Mucosa of gallbladder (tissue), 1 donor: ENCODE data around the gene AQP12B. TPM values are rescaled to one million over a fixed set of nuclear protein-coding genes. Genes with fewer than 3 reads are reported as not detected.

ENCODE experiments used
- DNase-seq: peaks from one replicate; pipeline ENCODE4 v3.0.0-alpha.2; 2020; ENCODE audit warnings: low spot score
- total RNA-seq: library from RNA; stranded (reverse); gene quantifications from one replicate; pipeline ENCODE4 v1.2.1, GENCODE V29; 2021
- donor health status: DM: no; HTN: no; CAD: no.

AQP12B gene
- total RNA-seq, 1 donor from 2014 or later = not detected

- no peak for DNase-seq
These were observed 35.2 kb upstream of the AQP12B start for GRCh38 chr2:240717681-240718581.

GRCh38 chr2:240717181-240717641, 34.5 kb upstream of the AQP12B start:
- no peak for DNase-seq

- no peak for DNase-seq
These were observed 33.6 kb upstream of the AQP12B start for GRCh38 chr2:240716130-240716798.

GRCh38 chr2:240714747-240715725, 32.4 kb upstream of the AQP12B start:
- no peak for DNase-seq

GRCh38 chr2:240713928-240714746, 31.5 kb upstream of the AQP12B start:
- DNase-seq = no peak

- no peak for DNase-seq
These were observed 30.6 kb upstream of the AQP12B start for GRCh38 chr2:240713071-240713927.

GRCh38 chr2:240712121-240712520, 29.4 kb upstream of the AQP12B start:
- DNase-seq = no peak

- DNase-seq = no peak
These were observed 29.0 kb upstream of the AQP12B start for GRCh38 chr2:240711701-240712100.

GRCh38 chr2:240711296-240711695, 28.6 kb upstream of the AQP12B start:
- no peak for DNase-seq

GRCh38 chr2:240708457-240708856, 25.8 kb upstream of the AQP12B start:
- no peak for DNase-seq

- no peak for DNase-seq
These were observed 25.1 kb upstream of the AQP12B start for GRCh38 chr2:240707821-240708220.

- DNase-seq = no peak
These were observed 24.5 kb upstream of the AQP12B start for GRCh38 chr2:240707043-240707756.

- DNase-seq = no peak
These were observed 22.6 kb upstream of the AQP12B start for GRCh38 chr2:240705204-240705791.

- DNase-seq = no peak
These were observed 22.0 kb upstream of the AQP12B start for GRCh38 chr2:240704651-240705050.

GRCh38 chr2:240703417-240704341, 21.0 kb upstream of the AQP12B start:
- no peak for DNase-seq

GRCh38 chr2:240702640-240703011, 19.9 kb upstream of the AQP12B start:
- DNase-seq = no peak

GRCh38 chr2:240701736-240702639, 19.3 kb upstream of the AQP12B start:
- no peak for DNase-seq
